GM18907 (cell line): Measurements from ENCODE around the gene RPS6KC1.
"Not testable (repeated sequence)": the region's sequence is repeated elsewhere in the genome, so short reads cannot be mapped to it uniquely, and the experiment has no call there.

Experiments used
- ATAC-seq: cut with Tn5 transposase; IDR thresholded peaks from one replicate; pipeline ENCODE4 v1.9.1; 2021; ENCODE audit warnings: mild to moderate bottlenecking, moderate library complexity; ENCODE audit not compliant: unreplicated experiment

Gene RPS6KC1, protein sequence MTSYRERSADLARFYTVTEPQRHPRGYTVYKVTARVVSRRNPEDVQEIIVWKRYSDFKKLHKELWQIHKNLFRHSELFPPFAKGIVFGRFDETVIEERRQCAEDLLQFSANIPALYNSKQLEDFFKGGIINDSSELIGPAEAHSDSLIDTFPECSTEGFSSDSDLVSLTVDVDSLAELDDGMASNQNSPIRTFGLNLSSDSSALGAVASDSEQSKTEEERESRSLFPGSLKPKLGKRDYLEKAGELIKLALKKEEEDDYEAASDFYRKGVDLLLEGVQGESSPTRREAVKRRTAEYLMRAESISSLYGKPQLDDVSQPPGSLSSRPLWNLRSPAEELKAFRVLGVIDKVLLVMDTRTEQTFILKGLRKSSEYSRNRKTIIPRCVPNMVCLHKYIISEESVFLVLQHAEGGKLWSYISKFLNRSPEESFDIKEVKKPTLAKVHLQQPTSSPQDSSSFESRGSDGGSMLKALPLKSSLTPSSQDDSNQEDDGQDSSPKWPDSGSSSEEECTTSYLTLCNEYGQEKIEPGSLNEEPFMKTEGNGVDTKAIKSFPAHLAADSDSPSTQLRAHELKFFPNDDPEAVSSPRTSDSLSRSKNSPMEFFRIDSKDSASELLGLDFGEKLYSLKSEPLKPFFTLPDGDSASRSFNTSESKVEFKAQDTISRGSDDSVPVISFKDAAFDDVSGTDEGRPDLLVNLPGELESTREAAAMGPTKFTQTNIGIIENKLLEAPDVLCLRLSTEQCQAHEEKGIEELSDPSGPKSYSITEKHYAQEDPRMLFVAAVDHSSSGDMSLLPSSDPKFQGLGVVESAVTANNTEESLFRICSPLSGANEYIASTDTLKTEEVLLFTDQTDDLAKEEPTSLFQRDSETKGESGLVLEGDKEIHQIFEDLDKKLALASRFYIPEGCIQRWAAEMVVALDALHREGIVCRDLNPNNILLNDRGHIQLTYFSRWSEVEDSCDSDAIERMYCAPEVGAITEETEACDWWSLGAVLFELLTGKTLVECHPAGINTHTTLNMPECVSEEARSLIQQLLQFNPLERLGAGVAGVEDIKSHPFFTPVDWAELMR

DNA sequence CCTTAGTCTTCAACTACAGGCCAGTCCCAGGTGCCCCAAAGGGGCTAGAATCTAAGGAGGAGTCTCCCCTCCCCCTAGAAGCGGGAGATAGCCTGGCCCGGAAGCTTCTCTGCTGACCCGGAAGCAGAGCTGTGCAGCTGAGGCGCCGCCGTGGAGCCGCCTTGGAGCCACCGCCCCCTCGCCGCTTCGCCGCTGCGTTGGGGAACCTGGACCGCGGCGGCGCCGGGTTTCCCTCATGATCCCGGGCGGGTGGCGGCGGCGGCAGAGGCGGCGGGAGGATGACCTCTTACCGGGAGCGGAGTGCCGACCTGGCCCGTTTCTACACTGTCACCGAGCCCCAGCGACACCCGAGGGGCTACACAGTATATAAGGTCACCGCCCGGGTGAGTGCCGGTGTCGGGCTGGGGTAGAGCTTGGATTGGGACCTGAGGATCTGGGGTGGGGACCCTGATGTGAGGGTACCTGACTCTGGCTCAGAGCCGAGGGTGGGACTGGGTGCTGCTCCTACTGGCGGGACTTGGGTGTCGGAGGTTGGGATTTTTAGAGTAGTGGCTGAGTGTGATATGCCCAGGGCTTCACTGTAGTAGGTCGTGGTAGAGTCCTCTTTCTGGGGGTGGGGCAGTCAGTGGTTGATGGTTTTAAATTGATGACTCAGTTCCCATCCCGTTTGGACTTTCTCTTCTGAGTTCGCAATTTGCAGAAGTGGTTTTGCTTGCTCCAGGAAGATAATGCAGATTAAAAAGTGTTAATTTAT, at the start of gene RPS6KC1:
RPS6KC1 (plus strand) TSS at position 115 of the 754 bp plus-strand sequence; CDS start at position 279, 164 bp downstream.
- ATAC-seq: peak; percentile 98

DNA sequence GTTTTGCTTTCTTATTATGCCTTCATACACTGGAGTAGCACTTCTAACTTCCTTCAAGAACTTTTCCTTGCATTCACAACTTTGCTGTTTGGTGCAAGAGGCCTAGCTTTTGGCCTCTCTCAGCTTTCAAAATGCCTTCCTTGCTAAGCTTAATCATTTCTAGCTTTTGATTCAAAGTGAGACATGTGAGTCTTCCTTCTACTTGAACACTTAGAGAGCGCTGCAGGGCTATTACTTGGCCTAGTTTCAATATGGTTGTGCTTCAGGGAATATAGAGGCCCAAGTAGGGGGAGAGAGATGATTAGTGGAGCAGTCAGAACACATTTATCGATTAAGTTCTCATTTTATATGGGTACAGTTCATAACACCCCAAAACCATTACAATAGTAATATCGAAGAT, 47.8 kb upstream of the RPS6KC1 start:
- ATAC-seq: no peak

DNA sequence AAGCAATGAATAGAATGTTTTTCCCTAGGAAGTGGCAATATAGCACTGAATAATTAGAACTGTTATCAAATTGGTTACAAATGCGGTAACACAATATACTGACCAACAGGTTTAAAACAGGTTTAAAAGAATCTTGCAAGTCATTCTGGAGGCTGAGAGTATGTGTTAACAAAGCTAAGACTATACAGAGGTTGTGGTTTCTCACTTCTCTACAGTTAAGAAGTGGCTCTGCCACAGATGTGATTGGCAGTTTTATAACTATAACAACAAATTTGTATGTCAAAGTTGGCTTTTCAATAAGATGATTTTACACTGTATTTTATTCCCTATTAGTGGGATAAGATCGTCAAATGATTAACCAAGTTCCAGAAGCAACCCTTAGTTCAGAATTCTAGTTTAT, 42.5 kb upstream of the RPS6KC1 start:
- peak; percentile 58 for ATAC-seq

DNA sequence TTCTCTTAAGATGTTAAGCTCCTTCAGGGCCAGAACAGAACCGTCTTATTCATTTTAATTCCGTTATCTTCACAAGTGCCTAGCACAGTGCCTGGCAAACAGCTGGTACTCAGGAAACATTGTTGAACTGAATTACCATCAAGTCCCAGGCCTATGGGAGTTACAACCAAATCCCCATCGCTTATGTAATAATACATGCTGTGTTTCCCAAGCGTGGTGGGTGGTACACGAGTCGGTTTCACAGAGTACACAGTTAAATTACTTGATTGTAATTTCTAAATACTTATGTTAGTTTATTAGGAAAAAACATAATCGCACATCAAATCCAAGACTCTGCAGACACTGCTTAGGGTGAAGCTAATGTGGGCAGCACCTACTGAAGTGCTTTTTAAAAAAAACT, 36.4 kb upstream of the RPS6KC1 start:
- peak; percentile 1 for ATAC-seq

DNA sequence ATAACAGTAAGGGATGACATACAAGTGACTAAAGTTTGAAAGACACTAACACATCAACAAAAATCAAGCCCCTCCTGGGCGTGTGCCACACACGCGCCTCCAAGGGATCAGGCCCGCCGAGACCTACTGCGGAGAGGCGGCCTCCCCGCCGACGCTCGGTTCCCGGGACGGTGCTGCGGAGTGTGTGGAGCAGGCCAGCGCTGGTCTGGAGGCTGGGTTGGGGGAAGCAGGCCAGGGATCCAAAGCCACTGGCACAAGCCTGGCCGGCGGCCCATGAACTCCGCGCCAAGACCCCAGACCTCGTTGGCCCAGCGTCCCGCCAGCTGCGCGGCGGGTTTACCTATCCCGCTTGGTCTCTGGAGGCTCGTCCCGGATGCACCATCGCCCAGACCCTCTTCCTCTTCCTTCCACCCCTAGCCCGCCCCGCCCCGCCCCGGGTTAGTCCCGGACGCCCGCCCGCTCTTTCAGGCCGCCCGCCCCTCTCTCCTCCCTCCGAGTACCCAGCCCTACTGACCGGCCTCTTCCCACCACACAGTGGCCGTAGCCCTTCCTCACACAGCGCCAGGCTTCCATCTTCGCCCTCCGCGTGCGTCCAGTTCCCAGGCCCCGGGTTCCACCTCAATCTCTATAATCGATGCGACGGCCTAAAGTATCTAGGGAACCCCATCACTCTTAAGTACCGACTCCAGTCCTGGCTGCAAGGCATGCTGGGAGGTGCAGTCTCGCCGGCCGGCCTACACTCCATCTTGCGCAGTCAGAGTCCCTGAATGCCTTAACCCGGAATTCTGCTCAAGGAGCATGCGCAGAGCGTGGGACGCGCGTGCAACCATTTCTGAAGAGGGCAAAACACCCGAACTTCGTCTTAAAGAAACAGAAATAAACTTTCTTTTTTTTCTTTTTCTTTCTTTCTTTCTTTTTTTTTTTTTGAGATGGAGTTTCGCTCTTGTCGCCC, 35.7 kb upstream of the RPS6KC1 start, which contains the start of gene ANGEL2:
ANGEL2 (minus strand) TSS at position 769 of the 952 bp plus-strand sequence; CDS start at position 573, 196 bp downstream.
- ATAC-seq: peak; percentile 95

DNA sequence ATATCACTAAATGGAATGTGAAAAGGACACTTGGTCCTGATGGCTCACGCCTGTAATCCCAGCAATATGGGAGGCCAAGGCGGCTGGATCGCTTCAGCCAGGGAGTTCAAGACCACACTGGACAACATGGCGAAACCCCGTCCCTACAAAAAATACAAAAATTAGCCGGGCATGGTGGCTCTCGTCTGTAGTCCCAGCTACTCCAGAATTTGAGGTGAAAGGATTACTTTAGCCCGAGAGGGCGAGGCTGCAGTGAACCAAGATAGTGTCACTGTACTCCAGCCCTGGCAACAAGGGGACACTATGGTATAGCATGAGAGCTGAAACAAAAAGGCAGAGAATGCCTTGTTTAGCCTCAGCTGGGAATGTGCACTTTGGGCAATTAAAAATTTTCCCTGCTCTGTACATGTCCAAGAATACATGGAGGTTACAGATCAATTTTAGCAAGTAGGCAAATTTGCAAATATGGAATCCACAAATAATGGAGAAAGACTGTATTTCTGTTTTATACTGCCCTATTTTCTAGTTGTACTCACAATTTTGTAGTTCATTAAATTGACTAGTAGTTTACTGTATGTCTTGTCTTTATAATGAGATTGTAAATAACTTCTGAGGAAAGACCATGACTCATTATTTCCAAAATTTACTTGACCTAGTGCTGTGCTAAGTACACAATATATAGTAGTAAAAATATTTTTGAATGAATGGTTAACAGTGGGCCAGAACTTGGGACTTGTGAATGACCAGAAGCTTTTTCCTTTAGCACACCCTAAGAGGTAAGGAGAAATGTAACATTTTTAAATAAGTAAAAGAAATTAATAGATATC, 33.4 kb upstream of the RPS6KC1 start:
- ATAC-seq: no peak

GRCh38 chr1:213019450-213019849, 31.6 kb upstream of the RPS6KC1 start:
- ATAC-seq: no peak

DNA sequence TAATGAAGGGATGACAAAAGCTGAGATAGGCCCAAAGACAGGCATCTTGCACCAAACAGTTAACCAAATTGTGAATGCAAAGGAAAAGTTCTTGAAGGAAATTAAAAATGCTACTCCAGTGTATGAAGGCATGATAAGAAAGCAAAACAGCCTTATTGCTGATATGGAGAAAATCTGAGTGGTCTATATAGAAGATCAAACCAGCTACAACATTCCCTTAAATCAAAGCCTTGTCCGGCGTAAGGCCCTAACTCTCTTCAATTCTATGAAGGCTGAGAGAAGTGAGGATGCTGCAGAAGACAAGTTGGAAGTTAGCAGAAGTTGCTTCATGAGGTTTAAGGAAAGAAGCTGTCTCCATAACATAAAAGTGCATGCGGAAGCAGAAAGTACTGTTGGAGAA, 31.0 kb upstream of the RPS6KC1 start:
- no peak for ATAC-seq

GRCh38 chr1:213027024-213027423, 24.0 kb upstream of the RPS6KC1 start:
- ATAC-seq: not testable (repeated sequence)

DNA sequence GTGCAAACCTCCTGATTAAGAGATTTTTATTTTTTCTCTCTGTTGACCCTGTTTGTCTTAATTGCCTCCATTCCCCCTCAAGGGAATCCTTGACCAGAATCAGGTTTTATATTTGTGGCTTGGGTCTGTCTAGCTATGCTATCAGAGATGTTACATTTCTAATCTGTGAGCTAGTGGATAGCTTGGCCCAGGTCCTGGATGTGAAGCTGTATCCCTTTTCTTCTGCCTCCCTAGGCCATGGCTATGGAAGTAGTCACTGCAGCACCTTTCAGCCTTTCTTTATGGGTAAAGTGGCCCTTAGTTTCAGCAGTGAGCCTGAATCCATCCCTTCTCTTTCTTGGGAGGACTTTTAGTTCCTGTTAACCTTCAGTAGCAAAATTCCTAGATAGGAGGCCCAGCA, 18.4 kb upstream of the RPS6KC1 start:
- ATAC-seq: no peak

DNA sequence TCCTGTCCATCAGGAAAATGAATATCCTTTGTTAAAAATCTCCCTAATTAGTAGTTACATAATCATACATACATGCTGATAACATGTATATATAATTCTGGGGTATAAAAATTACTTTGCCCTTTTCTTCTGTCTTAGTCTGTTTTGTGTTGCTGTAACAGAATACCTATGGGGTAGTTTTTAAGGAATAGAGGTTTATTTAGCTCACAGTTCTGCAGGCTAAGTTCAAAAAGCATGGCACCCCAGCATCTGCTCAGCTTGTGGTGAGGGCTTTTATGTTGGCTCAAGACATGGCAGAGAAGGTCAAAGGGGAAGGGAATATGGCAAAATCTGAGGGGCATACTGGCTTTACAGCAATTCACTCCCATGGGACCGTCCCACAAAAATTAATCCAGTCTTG, 16.3 kb upstream of the RPS6KC1 start:
- ATAC-seq: no peak

DNA sequence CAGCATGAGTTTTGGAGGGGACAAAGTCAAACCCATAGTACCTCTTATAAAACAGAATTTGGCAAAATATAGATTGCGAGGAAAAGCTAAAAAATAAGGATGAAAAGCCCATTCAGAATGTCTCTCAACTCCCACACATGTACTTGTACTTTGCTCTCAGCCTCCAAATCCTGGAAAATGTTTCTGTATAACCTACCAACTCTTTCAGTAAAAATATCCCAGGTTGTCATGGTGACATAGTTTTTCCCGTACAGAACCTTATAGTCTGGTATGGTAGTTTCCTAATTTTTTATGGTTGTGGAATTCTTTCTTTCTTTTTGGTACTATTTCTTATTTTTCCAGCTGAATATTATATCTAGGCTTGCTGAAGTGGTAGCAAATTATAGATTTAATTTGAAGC, 15.5 kb upstream of the RPS6KC1 start:
- no peak for ATAC-seq

- ATAC-seq: no peak
Measured at GRCh38 chr1:213041443-213041842, 9.6 kb upstream of the RPS6KC1 start.

DNA sequence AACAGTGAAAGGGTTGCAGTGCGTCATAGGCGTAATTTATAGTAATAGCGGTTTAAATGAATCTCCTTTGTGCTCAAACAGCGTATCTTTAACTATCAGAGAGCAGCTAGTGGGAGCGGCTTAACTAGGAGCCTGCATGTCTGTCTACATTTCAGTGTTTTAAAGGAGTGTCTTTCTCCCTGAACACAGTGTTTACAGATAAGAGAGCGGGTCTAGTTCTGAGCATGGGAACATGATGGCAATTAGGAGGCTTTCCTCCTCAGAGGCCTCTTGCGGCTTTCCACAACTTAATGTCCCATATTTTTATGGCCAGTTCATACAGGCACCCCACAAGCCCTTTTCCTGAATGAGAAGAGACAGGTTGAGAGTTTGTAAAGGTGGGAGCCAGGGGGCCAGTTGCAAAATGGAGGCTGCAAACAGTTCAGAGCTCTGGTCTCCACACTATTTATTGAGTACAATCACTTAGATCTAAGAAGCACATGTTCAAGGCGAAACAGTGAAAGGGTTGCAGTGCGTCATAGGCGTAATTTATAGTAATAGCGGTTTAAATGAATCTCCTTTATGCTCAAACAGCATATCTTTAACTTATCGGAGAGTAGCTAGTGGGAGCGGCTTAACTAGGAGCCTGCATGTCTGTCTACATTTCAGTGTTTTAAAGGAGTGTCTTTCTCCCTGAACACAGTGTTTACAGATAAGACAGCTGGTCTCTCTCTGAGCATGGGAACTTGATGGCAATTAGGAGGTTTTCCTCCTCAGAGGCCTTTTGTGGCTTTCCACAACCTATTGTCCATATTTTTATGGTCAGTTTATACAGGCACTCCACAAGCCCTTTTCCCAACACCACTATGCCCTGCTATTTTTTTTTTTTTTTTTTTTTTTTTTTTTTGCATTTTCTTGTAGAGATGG, 5.5 kb upstream of the RPS6KC1 start:
- ATAC-seq: not testable (repeated sequence)

DNA sequence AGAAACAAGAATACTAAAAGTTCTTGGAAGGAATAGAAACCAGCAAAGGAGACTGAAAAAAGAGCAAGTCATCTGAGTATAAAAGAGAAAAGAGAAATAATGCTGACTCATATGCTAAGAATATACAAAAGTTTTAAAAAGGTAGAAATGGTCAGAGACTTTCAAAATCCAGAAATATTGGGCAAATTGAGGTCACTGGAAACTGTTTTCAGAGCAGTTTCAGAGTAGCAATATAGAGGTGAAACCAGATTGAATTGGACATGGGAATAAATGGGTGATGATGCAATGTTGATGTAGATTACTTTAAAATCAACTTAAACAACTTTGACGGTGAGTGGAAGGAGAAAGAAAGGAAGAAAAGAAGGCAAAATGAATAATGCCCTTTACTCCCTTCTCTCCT, 1.8 kb upstream of the RPS6KC1 start:
- ATAC-seq: no peak

DNA sequence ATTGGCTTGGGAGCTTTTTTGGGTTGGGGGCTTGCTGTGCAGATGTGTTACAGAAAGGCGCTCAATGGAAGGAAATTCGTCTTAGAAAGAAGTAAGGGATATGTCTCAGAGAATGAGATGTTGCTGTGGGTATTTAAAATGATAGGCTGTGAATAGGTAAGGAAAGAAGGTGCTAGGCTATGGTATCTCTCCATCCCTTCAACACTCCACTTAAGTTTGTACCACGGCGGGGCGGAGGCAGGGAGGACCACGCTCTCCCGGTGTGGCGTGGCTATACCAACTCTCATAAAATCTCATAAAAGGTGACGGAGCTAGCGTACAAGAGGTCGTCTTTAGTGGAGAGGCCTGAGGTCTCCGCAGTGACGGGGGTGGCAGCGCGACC, 305 bp upstream of the RPS6KC1 start:
- ATAC-seq: peak; percentile 42

GRCh38 chr1:213051881-213052202, 801 bp downstream of the RPS6KC1 start:
- no peak for ATAC-seq

DNA sequence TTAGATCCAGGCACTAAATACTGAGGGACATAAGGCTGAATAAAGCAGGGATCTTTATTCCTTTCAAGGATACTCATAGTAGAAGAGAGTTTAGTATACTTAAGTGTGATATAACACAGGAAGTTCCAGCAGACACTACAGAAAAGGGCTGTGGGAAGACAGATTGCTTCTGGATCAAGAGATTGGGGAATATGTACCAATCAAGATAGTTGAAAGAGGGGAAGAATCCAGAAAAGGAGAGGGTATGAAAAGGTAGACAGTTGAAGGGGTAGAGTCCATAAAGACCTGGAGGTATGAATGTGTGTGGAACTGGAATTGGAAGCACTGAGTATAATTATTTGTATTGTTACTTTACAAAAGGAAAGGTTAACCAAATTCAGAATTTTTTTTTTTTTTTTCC, 2.4 kb downstream of the RPS6KC1 start:
- ATAC-seq: no peak
